ENCODE results near the gene PLTP. TPM values are rescaled to one million over a fixed set of nuclear protein-coding genes. Genes with fewer than 3 reads are reported as not detected.

PLTP gene
- polyA plus RNA-seq, 1 donor from 2014 or later = 7.0 TPM

GRCh38 chr20:45918779-45919537 lies 7.0 kb upstream of the PLTP start:
- Histone ChIP-seq H3K9ac (ENCODE audit: low read length) (no peak overlapping the region), H3K27ac (ENCODE audit: low read length) (no peak overlapping the region)

More at GRCh38 chr20:45918779-45919537, 7.0 kb upstream of the PLTP start:
- no peaks in the 10 kb centered on the region for H3K9me3 ChIP-seq (ENCODE audit: low read length)
- no peak overlapping the region for H2AFZ ChIP-seq (ENCODE audit: low read depth, low read length)
- no peaks in the 10 kb centered on the region for H4K20me1 ChIP-seq (ENCODE audit: insufficient read depth)
- no peaks in the 10 kb centered on the region for H3K36me3 ChIP-seq (ENCODE audit: insufficient read depth, low read length)
- no peaks in the 10 kb centered on the region for H3K79me2 ChIP-seq (replicated peaks; ENCODE audit: insufficient read depth, low read length)
- no peak overlapping the region for H3K4me3 ChIP-seq (ENCODE audit: low read length)
- no peaks in the 10 kb centered on the region for H3K9me2 ChIP-seq (ENCODE audit: insufficient read depth, low read length)
- no peaks in the 10 kb centered on the region for H3K27me3 ChIP-seq (ENCODE audit: insufficient read depth, low read depth, low read length)
- no peaks in the 10 kb centered on the region for H3F3A ChIP-seq (ENCODE audit: insufficient read depth, low read length, poor library complexity, severe bottlenecking)
- TF ChIP-seq MXI1 (conservative IDR thresholded peaks at IDR 0.05; ENCODE audit: poor library complexity, severe bottlenecking) (no peak), EP300 (conservative IDR thresholded peaks at IDR 0.05; ENCODE audit: poor library complexity, severe bottlenecking) (no peak), EZH2 (IDR thresholded peaks at IDR 0.05; ENCODE audit: borderline replicate concordance, insufficient read depth, low read length, poor library complexity, severe bottlenecking) (no peak), REST (IDR thresholded peaks at IDR 0.05; ENCODE audit: borderline replicate concordance) (no peak), TAF1 (IDR thresholded peaks at IDR 0.05; ENCODE audit: low read depth) (no peak), RAD21 (conservative IDR thresholded peaks at IDR 0.05) (no peak), CTCF (IDR thresholded peaks at IDR 0.05; ENCODE audit: poor library complexity, severe bottlenecking) (no peak), SMC3 (conservative IDR thresholded peaks at IDR 0.05; ENCODE audit: poor library complexity) (no peak), POLR2AphosphoS5 (IDR thresholded peaks at IDR 0.05) (no peak)
- H3K4me2 ChIP-seq (ENCODE audit: low read length) = no peak overlapping the region

Data from neural cell (in vitro differentiated cells).